T-helper 1 cell treated with Interleukin-12 subunit alpha and Interleukin-12 subunit beta and Interleukin-4 antibody, amounts not matched to agents 30 ng/mL and 1 ng/mL, for 36 hours (primary cell): ENCODE results near the gene CADM3. TPM values are rescaled to one million over a fixed set of nuclear protein-coding genes. Genes with fewer than 3 reads are reported as not detected.

Experiments used
- intact Hi-C: fragments of 100-400 bp; cut with micrococcal nuclease; formaldehyde crosslinking; loops from one replicate; pipeline ENCODE4 v1.15.1; 2024
- total RNA-seq: library from RNA; stranded (reverse); gene quantifications from 2 replicates; pipeline ENCODE4 v1.2.3, GENCODE V29; 2022

The CADM3 gene
- total RNA-seq, 1 donor from 2014 or later: not detected

GRCh38 chr1:159172614-159173291 is 1.3 kb downstream of the CADM3 start:
- intact Hi-C loops: no loop called here

- intact Hi-C loops: no loop called here
These were observed 1.9 kb downstream of the CADM3 start for GRCh38 chr1:159173320-159173719.

- intact Hi-C loops: no loop called here
These were observed 4.2 kb downstream of the CADM3 start for GRCh38 chr1:159175571-159175970.

- intact Hi-C loops: no loop called here
These were observed 6.0 kb downstream of the CADM3 start for GRCh38 chr1:159177272-159177907.

- intact Hi-C loops: no loop called here
These were observed 8.5 kb downstream of the CADM3 start for GRCh38 chr1:159179906-159180305.

- intact Hi-C loops: no loop called here
These were observed 9.1 kb downstream of the CADM3 start for GRCh38 chr1:159180516-159180915.

GRCh38 chr1:159181328-159182024 is 10.1 kb downstream of the CADM3 start:
- intact Hi-C loops: no loop called here

- intact Hi-C loops: no loop called here
These were observed 12.8 kb downstream of the CADM3 start for GRCh38 chr1:159184201-159184600.

GRCh38 chr1:159185121-159185520 is 13.7 kb downstream of the CADM3 start:
- intact Hi-C loops: no loop called here

GRCh38 chr1:159187033-159187432 is 15.6 kb downstream of the CADM3 start:
- intact Hi-C loops: no loop called here

GRCh38 chr1:159187647-159188374 is 16.4 kb downstream of the CADM3 start:
- intact Hi-C loops: no loop called here

GRCh38 chr1:159188375-159188788 is 17.0 kb downstream of the CADM3 start:
- intact Hi-C loops: no loop called here

GRCh38 chr1:159190441-159190840 is 19.0 kb downstream of the CADM3 start:
- intact Hi-C loops: no loop called here

- intact Hi-C loops: loop anchor here (5.0 kb wide), 1 partner anchor 34 kb away; no protein-coding TSS in a partner anchor
These were observed 25.1 kb downstream of the CADM3 start for GRCh38 chr1:159196543-159196942.

GRCh38 chr1:159197561-159198557 is 26.4 kb downstream of the CADM3 start:
- intact Hi-C loops: loop anchor here (1.0 to 5.0 kb wide), 2 partner anchors 36 to 66 kb away; no protein-coding TSS in a partner anchor

GRCh38 chr1:159199901-159200300 is 28.5 kb downstream of the CADM3 start:
- intact Hi-C loops: loop anchor here (5.0 kb wide), 1 partner anchor 38 kb away; no protein-coding TSS in a partner anchor

GRCh38 chr1:159200769-159201168 is 29.4 kb downstream of the CADM3 start:
- intact Hi-C loops: no loop called here

GRCh38 chr1:159201642-159202041 is 30.2 kb downstream of the CADM3 start:
- intact Hi-C loops: no loop called here

- intact Hi-C loops: no loop called here
These were observed 32.2 kb downstream of the CADM3 start for GRCh38 chr1:159203610-159204009.
